ENCODE results near the gene MAP2K7.
"Not testable (repeated sequence)": the region's sequence is repeated elsewhere in the genome, so short reads cannot be mapped to it uniquely, and the experiment has no call there.

The MAP2K7 gene

GRCh38 chr19:7887408-7888144 is 16.1 kb upstream of the MAP2K7 start:
- Mint-ChIP-seq H3K4me1 (peaks cover 10% of the 10 kb centered on the region), H3K27me3 (ENCODE audit: low read depth, poor library complexity) (peaks cover 69% of the 10 kb centered on the region), H3K9me3 (no peaks in the 10 kb centered on the region), H3K27ac (no peak overlapping the region), H3K36me3 (ENCODE audit: low read depth) (no peaks in the 10 kb centered on the region), H3K4me3 (no peak overlapping the region)
- no peak for TF ChIP-seq CTCF (IDR thresholded peaks at IDR 0.05)
- DNase-seq, result no peak

GRCh38 chr19:7888145-7888825 is 15.4 kb upstream of the MAP2K7 start, which contains the start of gene LRRC8E:
TSS of gene LRRC8E (plus strand) at chr19:7888510. CDS start at chr19:7895604, 7,094 bp downstream.
- Mint-ChIP-seq H3K4me3 (peak within 1 kb of the TSS; percentile 57), H3K4me1 (peaks cover 10% of the 10 kb centered on the region), H3K36me3 (ENCODE audit: low read depth) (no peaks in the 10 kb centered on the region), H3K9me3 (no peaks in the 10 kb centered on the region), H3K27ac (no peak within 1 kb of the TSS), H3K27me3 (ENCODE audit: low read depth, poor library complexity) (peaks cover 69% of the 10 kb centered on the region)
- DNase-seq, result peak; percentile 86
- TF ChIP-seq CTCF (IDR thresholded peaks at IDR 0.05), result no peak

- Mint-ChIP-seq H3K9me3 (no peaks in the 10 kb centered on the region), H3K36me3 (ENCODE audit: low read depth) (no peaks in the 10 kb centered on the region), H3K27ac (no peak overlapping the region), H3K27me3 (ENCODE audit: low read depth, poor library complexity) (peaks cover 66% of the 10 kb centered on the region), H3K4me3 (peak overlapping the region; percentile 57), H3K4me1 (peaks cover 10% of the 10 kb centered on the region)
- TF ChIP-seq CTCF (IDR thresholded peaks at IDR 0.05), result no peak
- no peak for DNase-seq
These were observed 14.9 kb upstream of the MAP2K7 start for GRCh38 chr19:7888826-7889217.

- not testable (repeated sequence) for DNase-seq; H3K27ac Mint-ChIP-seq; H3K36me3 Mint-ChIP-seq (ENCODE audit: low read depth); H3K9me3 Mint-ChIP-seq; H3K4me3 Mint-ChIP-seq
- peaks cover 38% of the 10 kb centered on the region for H3K27me3 Mint-ChIP-seq (ENCODE audit: low read depth, poor library complexity)
- H3K4me1 Mint-ChIP-seq, result peaks cover 10% of the 10 kb centered on the region
These were observed 10.1 kb upstream of the MAP2K7 start for GRCh38 chr19:7893362-7894101.

GRCh38 chr19:7894612-7895309 is 8.9 kb upstream of the MAP2K7 start:
- no peak for TF ChIP-seq CTCF (IDR thresholded peaks at IDR 0.05)
- peak overlapping the region; percentile 59 for H3K27ac Mint-ChIP-seq
- H3K27me3 Mint-ChIP-seq (ENCODE audit: low read depth, poor library complexity), result peaks cover 33% of the 10 kb centered on the region

GRCh38 chr19:7895565-7895964 is 8.1 kb upstream of the MAP2K7 start:
- Mint-ChIP-seq H3K36me3 (ENCODE audit: low read depth) (no peaks in the 10 kb centered on the region), H3K4me1 (peaks cover 15% of the 10 kb centered on the region), H3K27ac (no peak overlapping the region), H3K9me3 (no peaks in the 10 kb centered on the region), H3K27me3 (ENCODE audit: low read depth, poor library complexity) (peaks cover 28% of the 10 kb centered on the region), H3K4me3 (no peak overlapping the region)
- no peak for TF ChIP-seq CTCF (IDR thresholded peaks at IDR 0.05)
- DNase-seq, result no peak

More at GRCh38 chr19:7894612-7895309, 8.9 kb upstream of the MAP2K7 start:
- Mint-ChIP-seq H3K4me1 (peaks cover 15% of the 10 kb centered on the region), H3K4me3 (no peak overlapping the region), H3K9me3 (no peaks in the 10 kb centered on the region), H3K36me3 (ENCODE audit: low read depth) (no peaks in the 10 kb centered on the region)
- DNase-seq, result no peak

All from nephron progenitor cell (in vitro differentiated cells).